GM06990 (cell line): ENCODE data around the gene TNRC6B.
A peak's percentile ranks its signal among the peaks of the same experiment; 100 is the strongest.

Source experiments
- DNase-seq: peaks from one replicate; pipeline ENCODE4 v3.0.0-alpha.2; 2011; ENCODE audit not compliant: insufficient read length; ENCODE audit errors: extremely low read depth
- H3K27me3 ChIP-seq: replicated peaks from 2 replicates; pipeline ENCODE4 v1.6.0; 2011; ENCODE audit warnings: low read length; ENCODE audit not compliant: control insufficient read depth, insufficient read depth
- H3K36me3 ChIP-seq: 2 replicates; pipeline ENCODE4 v1.5.1; 2011; ENCODE audit warnings: low read length; ENCODE audit not compliant: control insufficient read depth, insufficient read depth
- H3K4me3 ChIP-seq: replicated peaks from 2 replicates; pipeline ENCODE4 v1.5.1; 2011; ENCODE audit warnings: low read depth, mild to moderate bottlenecking, control low read depth, low read length
- CTCF ChIP-seq: IDR thresholded peaks from 2 replicates; pipeline ENCODE4 v1.5.1; 2011; ENCODE audit warnings: low read length, control low read depth, mild to moderate bottlenecking, inconsistent platforms; ENCODE audit not compliant: insufficient read depth, poor library complexity, severe bottlenecking

TNRC6B gene

GRCh38 chr22:40300884-40301672 lies 123.4 kb downstream of the TNRC6B start:
- H3K4me3 ChIP-seq: no peak overlapping the region
- no peaks in the 10 kb centered on the region for H3K27me3 ChIP-seq
- DNase-seq: peak; percentile 17
- peaks cover 6% of the 10 kb centered on the region for H3K36me3 ChIP-seq
- peak; percentile 5 for TF ChIP-seq CTCF

GRCh38 chr22:40302149-40302548 lies 124.4 kb downstream of the TNRC6B start:
- no peaks in the 10 kb centered on the region for H3K27me3 ChIP-seq
- no peak overlapping the region for H3K4me3 ChIP-seq
- no peak for TF ChIP-seq CTCF
- DNase-seq: no peak
- H3K36me3 ChIP-seq: peaks cover 8% of the 10 kb centered on the region

GRCh38 chr22:40305625-40306024 lies 127.9 kb downstream of the TNRC6B start:
- no peak for DNase-seq
- no peak for TF ChIP-seq CTCF
- Histone ChIP-seq H3K36me3 (peaks cover 15% of the 10 kb centered on the region), H3K27me3 (no peaks in the 10 kb centered on the region), H3K4me3 (no peak overlapping the region)

- no peak for TF ChIP-seq CTCF
- no peaks in the 10 kb centered on the region for H3K27me3 ChIP-seq
- peaks cover 18% of the 10 kb centered on the region for H3K36me3 ChIP-seq
- no peak overlapping the region for H3K4me3 ChIP-seq
- DNase-seq: no peak
Observed at GRCh38 chr22:40308999-40309573, 131.4 kb downstream of the TNRC6B start.

- Histone ChIP-seq H3K27me3 (no peaks in the 10 kb centered on the region), H3K36me3 (peaks cover 18% of the 10 kb centered on the region), H3K4me3 (no peak overlapping the region)
- no peak for TF ChIP-seq CTCF
- DNase-seq: no peak
Observed at GRCh38 chr22:40309631-40310030, 131.9 kb downstream of the TNRC6B start.
